Smooth muscle cell (in vitro differentiated cells): ENCODE results near the gene TMEM242. TPM values are rescaled to one million over a fixed set of nuclear protein-coding genes. Genes with fewer than 3 reads are reported as not detected.

Source experiments
- DNase-seq: peaks from one replicate; lab custom pipeline; 2025; ENCODE audit not compliant: unreplicated experiment; lab: John Stamatoyannopoulos, UW
- H2AFZ ChIP-seq: fragments of 200-600 bp; sonication (generic); 2 replicates; pipeline ENCODE4 v1.6.0; 2016; ENCODE audit warnings: antibody characterized with exemption, low read depth, mild to moderate bottlenecking
- H3F3A ChIP-seq: fragments of 200-600 bp; sonication (generic); 2 replicates; pipeline ENCODE4 v1.6.0; 2017; ENCODE audit warnings: antibody characterized with exemption, low read depth
- H3K27ac ChIP-seq: fragments of 200-600 bp; sonication (generic); 2 replicates; pipeline ENCODE4 v1.5.1; 2016; ENCODE audit warnings: low read depth, mild to moderate bottlenecking
- H3K27me3 ChIP-seq: fragments of 200-600 bp; sonication (generic); 2 replicates; pipeline ENCODE4 v1.6.1; 2016; ENCODE audit warnings: low read depth, mild to moderate bottlenecking
- H3K36me3 ChIP-seq: fragments of 200-600 bp; sonication (generic); 2 replicates; pipeline ENCODE4 v1.5.1; 2016; ENCODE audit warnings: low read depth
- H3K4me1 ChIP-seq: fragments of 200-600 bp; sonication (generic); 2 replicates; pipeline ENCODE4 v1.5.1; 2016; ENCODE audit warnings: low read depth
- H3K4me2 ChIP-seq: fragments of 200-600 bp; sonication (generic); 2 replicates; pipeline ENCODE4 v1.6.0; 2016; ENCODE audit warnings: mild to moderate bottlenecking
- H3K4me3 ChIP-seq: fragments of 200-600 bp; sonication (generic); 2 replicates; pipeline ENCODE4 v1.5.1; 2016; ENCODE audit warnings: mild to moderate bottlenecking
- H3K79me2 ChIP-seq: fragments of 200-600 bp; sonication (generic); 2 replicates; pipeline ENCODE4 v1.6.0; 2016; ENCODE audit warnings: low read depth, mild to moderate bottlenecking
- H3K9ac ChIP-seq: fragments of 200-600 bp; sonication (generic); 2 replicates; pipeline ENCODE4 v1.6.0; 2016; ENCODE audit warnings: low read depth
- H3K9me3 ChIP-seq: fragments of 200-600 bp; sonication (generic); replicated peaks from 2 replicates; pipeline ENCODE4 v1.5.1; 2016; ENCODE audit warnings: low read depth
- H4K20me1 ChIP-seq: fragments of 200-600 bp; sonication (generic); 2 replicates; pipeline ENCODE4 v1.6.0; 2016; ENCODE audit warnings: low read depth
- WGBS: methylation state at CpG from one replicate; pipeline ENCODE4 v1.1.7; 2016; ENCODE audit warnings: low lambda C conversion rate; 5-methylcytosine and 5-hydroxymethylcytosine counted together
- polyA plus RNA-seq: library from polyadenylated mRNA; unstranded; fragments of >200 nt; fragmentation: Nextera tagmentation; extraction: Ambion mirVana; gene quantifications from 2 replicates; pipeline ENCODE4 v1.2.1, GENCODE V29; 2016
- total RNA-seq: library from RNA; depleted of rRNA; stranded (reverse); fragments of >200 nt; gene quantifications from 2 replicates; pipeline ENCODE4 v1.2.3, GENCODE V29; 2014
- TF ChIP-seq, protein P1 (sequence below): fragments of 200-600 bp; sonication (generic); IDR thresholded peaks from 2 replicates; pipeline ENCODE4 v1.5.1; 2017; ENCODE audit warnings: borderline replicate concordance, mild to moderate bottlenecking, antibody characterized with exemption; ENCODE audit not compliant: insufficient read depth, poor library complexity, severe bottlenecking

The TMEM242 gene
- total and polyA plus RNA-seq, 2 experiments from 2014 or later: 7.0 to 13.3 TPM

DNA sequence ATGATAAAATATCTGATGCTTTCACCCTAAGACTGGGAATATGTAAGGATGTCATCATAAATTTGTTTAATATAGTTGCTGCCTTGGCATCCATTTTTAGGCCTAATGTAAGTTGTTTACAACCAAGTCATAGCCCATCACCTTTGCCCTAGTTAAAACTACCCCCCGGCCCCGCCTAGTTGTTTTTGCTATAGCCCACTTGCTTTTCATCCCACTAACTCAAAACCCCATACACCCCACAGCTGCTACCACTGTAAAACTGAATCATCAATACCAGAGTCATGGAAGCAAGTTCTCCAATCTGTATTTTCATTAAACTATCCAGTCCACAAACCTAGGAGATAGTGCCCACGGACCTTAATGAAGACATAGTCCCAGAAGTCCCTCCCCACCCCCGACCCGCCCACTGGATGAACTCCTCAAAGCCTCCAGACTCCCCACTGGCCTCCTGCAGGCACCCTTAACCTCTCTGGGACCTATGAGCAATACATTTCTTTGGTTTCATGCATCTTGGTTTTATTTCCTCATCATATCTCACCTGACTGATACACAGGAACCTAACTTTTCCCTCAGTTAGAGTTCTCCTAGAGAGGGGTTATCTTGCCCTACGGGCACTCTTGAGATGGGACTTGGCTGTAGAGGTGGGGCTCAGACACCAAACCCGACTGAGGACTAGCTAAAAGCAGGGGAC is 45.2 kb upstream of the TMEM242 start:
- H3K36me3 ChIP-seq: no peaks in the 10 kb centered on the region
- H3K9me3 ChIP-seq: no peaks in the 10 kb centered on the region
- no peak overlapping the region for H3K4me2 ChIP-seq
- WGBS: 90% methylated on average over 7 of the region's 7 CpGs
- no peaks in the 10 kb centered on the region for H4K20me1 ChIP-seq
- no peaks in the 10 kb centered on the region for H3K27me3 ChIP-seq
- H3F3A ChIP-seq: no peaks in the 10 kb centered on the region
- no peak overlapping the region for H3K27ac ChIP-seq
- no peak overlapping the region for H2AFZ ChIP-seq
- no peak overlapping the region for H3K9ac ChIP-seq
- H3K4me3 ChIP-seq: no peak overlapping the region
- TF ChIP-seq, protein P1, sequence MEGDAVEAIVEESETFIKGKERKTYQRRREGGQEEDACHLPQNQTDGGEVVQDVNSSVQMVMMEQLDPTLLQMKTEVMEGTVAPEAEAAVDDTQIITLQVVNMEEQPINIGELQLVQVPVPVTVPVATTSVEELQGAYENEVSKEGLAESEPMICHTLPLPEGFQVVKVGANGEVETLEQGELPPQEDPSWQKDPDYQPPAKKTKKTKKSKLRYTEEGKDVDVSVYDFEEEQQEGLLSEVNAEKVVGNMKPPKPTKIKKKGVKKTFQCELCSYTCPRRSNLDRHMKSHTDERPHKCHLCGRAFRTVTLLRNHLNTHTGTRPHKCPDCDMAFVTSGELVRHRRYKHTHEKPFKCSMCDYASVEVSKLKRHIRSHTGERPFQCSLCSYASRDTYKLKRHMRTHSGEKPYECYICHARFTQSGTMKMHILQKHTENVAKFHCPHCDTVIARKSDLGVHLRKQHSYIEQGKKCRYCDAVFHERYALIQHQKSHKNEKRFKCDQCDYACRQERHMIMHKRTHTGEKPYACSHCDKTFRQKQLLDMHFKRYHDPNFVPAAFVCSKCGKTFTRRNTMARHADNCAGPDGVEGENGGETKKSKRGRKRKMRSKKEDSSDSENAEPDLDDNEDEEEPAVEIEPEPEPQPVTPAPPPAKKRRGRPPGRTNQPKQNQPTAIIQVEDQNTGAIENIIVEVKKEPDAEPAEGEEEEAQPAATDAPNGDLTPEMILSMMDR: no peak
- H3K79me2 ChIP-seq: no peaks in the 10 kb centered on the region
- H3K4me1 ChIP-seq: no peaks in the 10 kb centered on the region
- no peak for DNase-seq

GRCh38 chr6:157366648-157367047 is 43.3 kb upstream of the TMEM242 start:
- Histone ChIP-seq H2AFZ (no peak overlapping the region), H3K27me3 (no peaks in the 10 kb centered on the region), H3K36me3 (no peaks in the 10 kb centered on the region), H3K4me1 (no peaks in the 10 kb centered on the region), H3K27ac (no peak overlapping the region), H3K9me3 (no peaks in the 10 kb centered on the region), H3K4me3 (no peak overlapping the region), H3K9ac (no peak overlapping the region), H3K79me2 (no peaks in the 10 kb centered on the region), H4K20me1 (no peaks in the 10 kb centered on the region), H3F3A (no peaks in the 10 kb centered on the region), H3K4me2 (no peak overlapping the region)
- DNase-seq: no peak
- TF ChIP-seq, protein P1: no peak
- 89% methylated on average over 11 of the region's 11 CpGs for WGBS

DNA sequence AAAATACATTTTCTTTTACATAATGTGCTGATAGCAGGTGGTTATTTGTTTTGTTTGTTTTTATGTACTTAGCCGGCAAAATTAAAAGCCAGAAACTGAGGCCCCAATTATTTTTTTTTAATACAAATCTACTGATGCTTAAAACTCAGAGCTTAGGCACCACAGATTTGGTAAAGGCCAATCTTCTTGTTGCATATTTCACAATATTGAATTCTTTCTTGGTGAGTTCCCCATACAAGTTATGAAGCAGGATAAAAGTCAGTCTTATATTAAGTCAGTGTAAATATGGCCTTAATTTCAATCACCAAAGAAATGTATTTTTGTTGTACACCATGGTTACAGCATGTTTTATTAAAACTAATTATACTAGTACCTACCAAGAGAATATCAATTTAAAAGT is 41.4 kb upstream of the TMEM242 start:
- H3K79me2 ChIP-seq: no peaks in the 10 kb centered on the region
- TF ChIP-seq, protein P1: no peak
- H2AFZ ChIP-seq: no peak overlapping the region
- H3K4me2 ChIP-seq: no peak overlapping the region
- WGBS: 92% methylated on average over 1 of the region's 1 CpG
- H3K36me3 ChIP-seq: no peaks in the 10 kb centered on the region
- no peak overlapping the region for H3K9ac ChIP-seq
- H3F3A ChIP-seq: no peaks in the 10 kb centered on the region
- no peaks in the 10 kb centered on the region for H3K9me3 ChIP-seq
- H3K4me1 ChIP-seq: no peaks in the 10 kb centered on the region
- DNase-seq: no peak
- H3K27me3 ChIP-seq: no peaks in the 10 kb centered on the region
- H4K20me1 ChIP-seq: no peaks in the 10 kb centered on the region
- no peak overlapping the region for H3K27ac ChIP-seq
- H3K4me3 ChIP-seq: no peak overlapping the region

DNA sequence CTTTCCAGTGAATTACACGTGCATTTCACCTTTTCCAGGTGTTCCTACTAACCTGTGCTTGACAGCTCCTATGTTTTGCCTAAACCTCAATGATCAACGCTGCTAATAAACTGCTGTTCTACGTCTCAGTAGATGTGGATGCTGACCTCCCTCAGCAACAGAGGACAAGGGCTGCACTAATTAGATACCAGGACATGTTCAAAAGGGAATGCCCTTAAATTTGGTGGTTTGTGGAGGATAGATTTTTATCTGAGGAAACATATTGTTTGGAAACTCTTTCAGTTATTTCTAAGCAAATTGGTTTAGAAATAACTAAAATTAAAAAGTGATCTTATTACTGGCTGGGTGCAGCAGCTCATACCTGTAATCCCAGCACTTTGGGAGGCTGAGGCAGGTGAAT is 38.6 kb upstream of the TMEM242 start:
- Histone ChIP-seq H4K20me1 (no peaks in the 10 kb centered on the region), H3K27me3 (no peaks in the 10 kb centered on the region), H3F3A (no peaks in the 10 kb centered on the region), H3K79me2 (no peaks in the 10 kb centered on the region), H3K36me3 (no peaks in the 10 kb centered on the region), H2AFZ (no peak overlapping the region), H3K4me1 (no peaks in the 10 kb centered on the region), H3K4me2 (no peak overlapping the region), H3K9ac (no peak overlapping the region), H3K27ac (no peak overlapping the region), H3K4me3 (no peak overlapping the region), H3K9me3 (no peaks in the 10 kb centered on the region)
- 81% methylated on average over 3 of the region's 3 CpGs for WGBS
- no peak for DNase-seq
- TF ChIP-seq, protein P1: no peak
